Body of pancreas (tissue), 4 donors: ENCODE measurements around the gene APRT. TPM values are rescaled to one million over a fixed set of nuclear protein-coding genes. Genes with fewer than 3 reads are reported as not detected.

Experiments
- ATAC-seq: fragments of 150-250 bp; one replicate; pipeline ENCODE4 v1.9.1; 2016
- DNase-seq, 4 donors: peaks; one replicate each; pipeline ENCODE4 v3.0.0-alpha.2; 2019
- H3K27ac ChIP-seq, 4 donors: fragments of 200-600 bp; sonication (generic); 1 replicate in 3 of 4; 2 replicates in 1 of 4; pipeline versions ENCODE4 v1.5.1 to v1.6.1; 2016 to 2019; ENCODE audit warnings: mild to moderate bottlenecking in 1 of 4, mixed read lengths in 1 of 4, moderate library complexity in 1 of 4
- H3K27me3 ChIP-seq, 2 donors: fragments of 200-600 bp; sonication (generic); one replicate each; pipeline ENCODE4 v1.6.0; 2016; ENCODE audit warnings: mild to moderate bottlenecking in 1 of 2
- H3K36me3 ChIP-seq, 2 donors: fragments of 200-600 bp; sonication (generic); replicated peaks in 1 of 2; 2 replicates each; pipeline ENCODE4 v1.5.1; 2016; ENCODE audit warnings: low read depth in 2 of 2; ENCODE audit not compliant: insufficient read depth in 1 of 2
- H3K4me1 ChIP-seq: fragments of 200-600 bp; sonication (generic); one replicate; pipeline ENCODE4 v1.6.0; 2016
- H3K4me3 ChIP-seq, 2 donors: fragments of 200-600 bp; sonication (generic); 1 replicate in 1 of 2; 2 replicates in 1 of 2; pipeline ENCODE4 v1.5.1; 2016 to 2019
- H3K9me3 ChIP-seq, 3 donors: fragments of 200-600 bp; sonication (generic); 1 replicate in 2 of 3; 2 replicates in 1 of 3; pipeline ENCODE4 v1.5.1; 2016
- CTCF ChIP-seq, 7 experiments: fragments of 450-650 bp in 4 of 7; fragments of 200-600 bp in 3 of 7; sonication (generic) in 3 of 7; IDR thresholded peaks; one replicate each; pipeline ENCODE4 v1.5.1; 2016 to 2019; ENCODE audit warnings: antibody characterized with exemption in 7 of 7
- POLR2A ChIP-seq, 3 donors: fragments of 450-650 bp; IDR thresholded peaks; one replicate each; pipeline ENCODE4 v1.6.1; 2016; ENCODE audit warnings: antibody characterized with exemption in 3 of 3, mild to moderate bottlenecking in 2 of 3
- WGBS, 2 donors: methylation state at CpG; one replicate each; pipeline ENCODE4 v1.1.5; 2017; 5-methylcytosine and 5-hydroxymethylcytosine counted together
- intact Hi-C: fragments of 100-400 bp; cut with DNase I; formaldehyde crosslinking; loops from one replicate; pipeline ENCODE4 v1.15.1; 2023
- total RNA-seq, 2 donors: library from RNA; depleted of rRNA; stranded (reverse); fragments of >200 nt; gene quantifications; one replicate each; pipeline ENCODE4 v1.1.0, GENCODE V29; 2016

Gene APRT
- total RNA-seq, 2 donors from 2014 or later = 95.9 to 104 TPM

- intact Hi-C loops = no loop called here
- Histone ChIP-seq H3K4me3 (no peak overlapping the region), H3K9me3 (no peaks in the 10 kb centered on the region), H3K27ac (no peak overlapping the region), H3K36me3 (no peaks in the 10 kb centered on the region), H3K4me1 (no peaks in the 10 kb centered on the region), H3K27me3 (no peaks in the 10 kb centered on the region)
- 93 to 97% methylated on average over 27 to 33 of the region's 33 CpGs for WGBS, 2 donors
- ATAC-seq = no peak
- DNase-seq = no peak
- TF ChIP-seq POLR2A (IDR thresholded peaks at IDR 0.05) (no peak), CTCF (IDR thresholded peaks at IDR 0.05) (no peak)
Observed at GRCh38 chr16:88835818-88836217, 24.1 kb upstream of the APRT start.

GRCh38 chr16:88835383-88835782 is 23.7 kb upstream of the APRT start:
- WGBS, 2 donors = 82 to 89% methylated on average over 7 to 11 of the region's 11 CpGs
- Histone ChIP-seq H3K4me3 (no peak overlapping the region), H3K36me3 (no peaks in the 10 kb centered on the region), H3K27me3 (no peaks in the 10 kb centered on the region), H3K27ac (no peak overlapping the region), H3K9me3 (no peaks in the 10 kb centered on the region), H3K4me1 (no peaks in the 10 kb centered on the region)
- DNase-seq (peak in 2 of 4 donors; percentile 23 to 43), ATAC-seq (peak; percentile 36)
- intact Hi-C loops = no loop called here
- no peak for TF ChIP-seq CTCF (IDR thresholded peaks at IDR 0.05)
- TF ChIP-seq POLR2A (IDR thresholded peaks at IDR 0.05) = no peak

GRCh38 chr16:88834670-88835069 is 22.9 kb upstream of the APRT start:
- no peaks in the 10 kb centered on the region for H3K9me3 ChIP-seq
- no peaks in the 10 kb centered on the region for H3K27me3 ChIP-seq
- no peak overlapping the region for H3K4me3 ChIP-seq
- H3K36me3 ChIP-seq = no peaks in the 10 kb centered on the region
- 94% methylated on average over 12 of the region's 13 CpGs; no CpG with 5 or more reads in 1 of the 2 donors for WGBS, 2 donors
- no peaks in the 10 kb centered on the region for H3K4me1 ChIP-seq
- DNase-seq = no peak
- no peak for ATAC-seq
- intact Hi-C loops = no loop called here
- TF ChIP-seq POLR2A (IDR thresholded peaks at IDR 0.05) (no peak), CTCF (IDR thresholded peaks at IDR 0.05) (no peak)
- no peak overlapping the region for H3K27ac ChIP-seq

GRCh38 chr16:88833086-88833485 is 21.4 kb upstream of the APRT start:
- Histone ChIP-seq H3K4me3 (no peak overlapping the region), H3K9me3 (no peaks in the 10 kb centered on the region), H3K27ac (no peak overlapping the region), H3K36me3 (no peaks in the 10 kb centered on the region), H3K27me3 (no peaks in the 10 kb centered on the region), H3K4me1 (no peaks in the 10 kb centered on the region)
- WGBS, 2 donors = 89 to 91% methylated on average over 13 of the region's 13 CpGs
- no peak for TF ChIP-seq POLR2A (IDR thresholded peaks at IDR 0.05)
- TF ChIP-seq CTCF (IDR thresholded peaks at IDR 0.05) = no peak
- DNase-seq (no peak), ATAC-seq (no peak)
- intact Hi-C loops = no loop called here

- H3K36me3 ChIP-seq = no peaks in the 10 kb centered on the region
- no peak overlapping the region for H3K4me3 ChIP-seq
- no peak overlapping the region for H3K27ac ChIP-seq
- ATAC-seq (no peak), DNase-seq (no peak)
- 60 to 80% methylated on average over 7 to 13 of the region's 13 CpGs for WGBS, 2 donors
- TF ChIP-seq CTCF (IDR thresholded peaks at IDR 0.05) (no peak), POLR2A (IDR thresholded peaks at IDR 0.05) (no peak)
- H3K27me3 ChIP-seq = no peaks in the 10 kb centered on the region
- no peaks in the 10 kb centered on the region for H3K9me3 ChIP-seq
- intact Hi-C loops = no loop called here
- no peaks in the 10 kb centered on the region for H3K4me1 ChIP-seq
Observed at GRCh38 chr16:88831838-88832237, 20.1 kb upstream of the APRT start.
